Mammary epithelial cell (primary cell): ENCODE results near the gene RAMP2.
"Not testable (repeated sequence)": the region's sequence is repeated elsewhere in the genome, so short reads cannot be mapped to it uniquely, and the experiment has no call there.

Source experiments
- EZH2 ChIP-seq: IDR thresholded peaks from 2 replicates; pipeline ENCODE4 v1.6.1; 2012; ENCODE audit warnings: low read length, inconsistent platforms, borderline replicate concordance
- TF ChIP-seq, protein P1 (sequence below), 2 donors: IDR thresholded peaks in 1 of 2; conservative IDR thresholded peaks in 1 of 2; 2 replicates each; pipeline ENCODE4 v1.5.1; 2011 to 2012; ENCODE audit warnings: inconsistent platforms in 2 of 2, low read length in 2 of 2, mild to moderate bottlenecking in 2 of 2, control low read depth in 1 of 2, low read depth in 1 of 2; ENCODE audit not compliant: insufficient read depth in 1 of 2; ENCODE audit errors: extremely low read depth in 1 of 2

DNA sequence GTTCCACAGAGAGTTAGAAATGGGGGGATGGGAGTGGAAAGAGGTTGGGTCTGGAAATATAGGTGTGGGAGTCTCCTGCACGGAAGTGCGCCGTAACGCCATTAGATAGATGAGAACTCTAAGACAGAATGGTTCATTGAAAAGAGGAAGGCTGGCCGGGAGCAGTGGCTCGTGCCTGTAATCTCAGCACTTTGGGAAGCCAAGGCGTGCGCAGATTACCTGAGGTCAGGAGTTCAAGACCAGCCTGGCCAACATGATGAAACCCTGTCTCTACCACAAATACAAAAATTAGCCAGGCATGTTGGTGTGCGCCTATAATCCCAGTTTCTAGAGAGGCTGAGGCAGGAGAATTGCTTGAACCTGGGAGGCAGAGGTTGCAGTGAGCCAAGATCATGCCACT is 7.0 kb downstream of the RAMP2 start:
- TF ChIP-seq, protein P1, sequence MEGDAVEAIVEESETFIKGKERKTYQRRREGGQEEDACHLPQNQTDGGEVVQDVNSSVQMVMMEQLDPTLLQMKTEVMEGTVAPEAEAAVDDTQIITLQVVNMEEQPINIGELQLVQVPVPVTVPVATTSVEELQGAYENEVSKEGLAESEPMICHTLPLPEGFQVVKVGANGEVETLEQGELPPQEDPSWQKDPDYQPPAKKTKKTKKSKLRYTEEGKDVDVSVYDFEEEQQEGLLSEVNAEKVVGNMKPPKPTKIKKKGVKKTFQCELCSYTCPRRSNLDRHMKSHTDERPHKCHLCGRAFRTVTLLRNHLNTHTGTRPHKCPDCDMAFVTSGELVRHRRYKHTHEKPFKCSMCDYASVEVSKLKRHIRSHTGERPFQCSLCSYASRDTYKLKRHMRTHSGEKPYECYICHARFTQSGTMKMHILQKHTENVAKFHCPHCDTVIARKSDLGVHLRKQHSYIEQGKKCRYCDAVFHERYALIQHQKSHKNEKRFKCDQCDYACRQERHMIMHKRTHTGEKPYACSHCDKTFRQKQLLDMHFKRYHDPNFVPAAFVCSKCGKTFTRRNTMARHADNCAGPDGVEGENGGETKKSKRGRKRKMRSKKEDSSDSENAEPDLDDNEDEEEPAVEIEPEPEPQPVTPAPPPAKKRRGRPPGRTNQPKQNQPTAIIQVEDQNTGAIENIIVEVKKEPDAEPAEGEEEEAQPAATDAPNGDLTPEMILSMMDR (conservative IDR thresholded peaks at IDR 0.05 in 1 of 2, IDR thresholded peaks at IDR 0.05 in 1 of 2; ENCODE audit: extremely low read depth in 1 of 2, insufficient read depth in 1 of 2, low read depth in 1 of 2, low read length in 2 of 2) = not testable (repeated sequence)
- not testable (repeated sequence) for TF ChIP-seq EZH2
